Measurements from ENCODE around the gene GCM1. TPM values are rescaled to one million over a fixed set of nuclear protein-coding genes. Genes with fewer than 3 reads are reported as not detected.

Gene GCM1, protein sequence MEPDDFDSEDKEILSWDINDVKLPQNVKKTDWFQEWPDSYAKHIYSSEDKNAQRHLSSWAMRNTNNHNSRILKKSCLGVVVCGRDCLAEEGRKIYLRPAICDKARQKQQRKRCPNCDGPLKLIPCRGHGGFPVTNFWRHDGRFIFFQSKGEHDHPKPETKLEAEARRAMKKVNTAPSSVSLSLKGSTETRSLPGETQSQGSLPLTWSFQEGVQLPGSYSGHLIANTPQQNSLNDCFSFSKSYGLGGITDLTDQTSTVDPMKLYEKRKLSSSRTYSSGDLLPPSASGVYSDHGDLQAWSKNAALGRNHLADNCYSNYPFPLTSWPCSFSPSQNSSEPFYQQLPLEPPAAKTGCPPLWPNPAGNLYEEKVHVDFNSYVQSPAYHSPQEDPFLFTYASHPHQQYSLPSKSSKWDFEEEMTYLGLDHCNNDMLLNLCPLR
- total RNA-seq (0.04 TPM), polyA plus RNA-seq (ENCODE audit: insufficient read depth in 1 of 8, insufficient read length in 8 of 8, low replicate concordance in 1 of 8) (under 1 TPM in 2 of 8 donors, not detected in 6; 0.04 to 0.16 TPM)
- long read RNA-seq, donor 1, result 0 reads
- long read RNA-seq, donor 2, result 0 reads
- long read RNA-seq, donor 3, result 0 reads
- long read RNA-seq, donor 4, result 0 reads
- long read RNA-seq, donor 5, result 0 reads
- long read RNA-seq, donor 6, result 0 reads
- long read RNA-seq, donor 7, result 0 reads
- long read RNA-seq, donor 8, result 0 reads
- long read RNA-seq, donor 9, result 0 reads
- long read RNA-seq, donor 10, result 0 reads
- long read RNA-seq, donor 11, result 0 reads

DNA sequence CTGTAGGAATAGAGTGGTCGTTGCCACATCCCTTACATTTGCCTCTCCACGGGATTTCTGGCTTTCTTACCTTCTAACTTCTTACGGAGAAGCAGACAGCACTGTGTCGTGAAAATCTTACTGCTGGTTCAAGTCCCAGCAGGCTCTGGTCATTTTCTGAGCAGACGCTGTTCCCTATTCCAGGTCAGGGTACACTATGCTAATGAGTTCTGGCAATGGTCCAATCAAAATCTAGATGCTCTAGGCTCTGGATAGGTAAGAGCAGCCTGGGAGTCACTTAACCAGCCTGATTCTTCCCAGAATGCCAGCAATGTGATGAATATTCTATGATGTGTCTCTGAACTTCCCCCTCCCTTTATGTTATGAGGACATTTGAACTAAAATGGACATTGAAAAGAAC is at the start of gene GCM1:
TSS of gene GCM1 (minus strand) at position 158 of the 400 bp plus-strand sequence. CDS start 3,209 bp downstream, outside the sequence.
- H3K27me3 ChIP-seq (ENCODE audit: control insufficient read depth, insufficient read depth, low read length), result no peaks in the 10 kb centered on the region
- H3K36me3 ChIP-seq (ENCODE audit: control insufficient read depth, insufficient read depth, low read length), result no peaks in the 10 kb centered on the region
- H3K9me3 ChIP-seq (replicated peaks; ENCODE audit: control insufficient read depth, low read depth, low read length), result no peaks in the 10 kb centered on the region
- no peak within 1 kb of the TSS for H3K27ac ChIP-seq (ENCODE audit: low read length)
- DNase-seq, result no peak
- H3K4me3 ChIP-seq (ENCODE audit: low read length), result no peak within 1 kb of the TSS
- no peaks in the 10 kb centered on the region for H3K4me1 ChIP-seq (ENCODE audit: control insufficient read depth, insufficient read depth, low read length)
- 71% methylated on average over 4 of the region's 5 CpGs for WGBS (ENCODE audit: insufficient coverage)

- H3K36me3 ChIP-seq (ENCODE audit: control insufficient read depth, insufficient read depth, low read length), result no peaks in the 10 kb centered on the region
Measured at GRCh38 chr6:53197553-53197952, 48.9 kb upstream of the GCM1 start.

GRCh38 chr6:53195048-53195447 is 46.4 kb upstream of the GCM1 start:
- WGBS (ENCODE audit: insufficient coverage), result no CpG with 5 or more reads among the region's 4 CpGs
- Histone ChIP-seq H3K27ac (ENCODE audit: low read length) (no peak overlapping the region), H3K36me3 (ENCODE audit: control insufficient read depth, insufficient read depth, low read length) (no peaks in the 10 kb centered on the region), H3K4me1 (ENCODE audit: control insufficient read depth, insufficient read depth, low read length) (no peaks in the 10 kb centered on the region), H3K27me3 (ENCODE audit: control insufficient read depth, insufficient read depth, low read length) (no peaks in the 10 kb centered on the region), H3K4me3 (ENCODE audit: low read length) (no peak overlapping the region), H3K9me3 (replicated peaks; ENCODE audit: control insufficient read depth, low read depth, low read length) (no peaks in the 10 kb centered on the region)
- no peak for DNase-seq

More at GRCh38 chr6:53197553-53197952, 48.9 kb upstream of the GCM1 start:
- Histone ChIP-seq H3K27me3 (ENCODE audit: control insufficient read depth, insufficient read depth, low read length) (no peaks in the 10 kb centered on the region), H3K4me3 (ENCODE audit: low read length) (no peak overlapping the region), H3K9me3 (replicated peaks; ENCODE audit: control insufficient read depth, low read depth, low read length) (no peaks in the 10 kb centered on the region), H3K4me1 (ENCODE audit: control insufficient read depth, insufficient read depth, low read length) (no peaks in the 10 kb centered on the region), H3K27ac (ENCODE audit: low read length) (no peak overlapping the region)
- DNase-seq, result no peak
- WGBS (ENCODE audit: insufficient coverage), result 88% methylated on average over 2 of the region's 3 CpGs

DNA sequence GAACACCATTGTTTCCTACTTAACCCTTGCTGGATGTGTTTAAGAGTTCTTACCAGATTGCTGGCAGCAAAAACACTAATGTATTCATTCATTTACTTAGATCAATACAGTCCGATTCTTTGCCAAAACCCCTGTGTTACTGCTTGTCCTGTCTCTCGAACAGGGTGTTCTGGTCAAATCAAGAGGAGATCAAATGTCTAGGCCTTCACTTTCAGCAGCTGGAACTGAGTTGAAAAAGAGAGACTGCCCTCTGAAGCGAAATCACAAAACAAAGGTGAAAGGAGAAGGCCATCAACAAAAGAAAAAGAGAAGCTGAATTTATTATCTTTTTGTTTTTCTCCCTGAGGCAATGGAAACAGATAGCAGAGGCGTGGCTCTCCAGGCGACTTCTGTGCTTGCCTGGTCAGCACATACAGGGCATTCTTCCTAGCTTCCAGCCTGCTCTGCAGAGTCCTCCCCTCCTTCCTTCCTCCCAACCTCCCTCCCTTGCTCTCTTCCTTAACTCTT is 44.1 kb upstream of the GCM1 start:
- H3K4me1 ChIP-seq (ENCODE audit: control insufficient read depth, insufficient read depth, low read length), result no peaks in the 10 kb centered on the region
- H3K27me3 ChIP-seq (ENCODE audit: control insufficient read depth, insufficient read depth, low read length), result no peaks in the 10 kb centered on the region
- H3K4me3 ChIP-seq (ENCODE audit: low read length), result no peak overlapping the region
- 53% methylated on average over 3 of the region's 5 CpGs for WGBS (ENCODE audit: insufficient coverage)
- peak; percentile 52 for DNase-seq
- no peaks in the 10 kb centered on the region for H3K9me3 ChIP-seq (replicated peaks; ENCODE audit: control insufficient read depth, low read depth, low read length)
- H3K36me3 ChIP-seq (ENCODE audit: control insufficient read depth, insufficient read depth, low read length), result no peaks in the 10 kb centered on the region
- peak overlapping the region; percentile 24 for H3K27ac ChIP-seq (ENCODE audit: low read length)

GRCh38 chr6:53189554-53189953 is 40.9 kb upstream of the GCM1 start:
- no peak overlapping the region for H3K4me3 ChIP-seq (ENCODE audit: low read length)
- H3K27ac ChIP-seq (ENCODE audit: low read length), result no peak overlapping the region
- no peaks in the 10 kb centered on the region for H3K27me3 ChIP-seq (ENCODE audit: control insufficient read depth, insufficient read depth, low read length)
- no peaks in the 10 kb centered on the region for H3K36me3 ChIP-seq (ENCODE audit: control insufficient read depth, insufficient read depth, low read length)
- no peaks in the 10 kb centered on the region for H3K4me1 ChIP-seq (ENCODE audit: control insufficient read depth, insufficient read depth, low read length)
- H3K9me3 ChIP-seq (replicated peaks; ENCODE audit: control insufficient read depth, low read depth, low read length), result no peaks in the 10 kb centered on the region
- peak; percentile 53 for DNase-seq

DNA sequence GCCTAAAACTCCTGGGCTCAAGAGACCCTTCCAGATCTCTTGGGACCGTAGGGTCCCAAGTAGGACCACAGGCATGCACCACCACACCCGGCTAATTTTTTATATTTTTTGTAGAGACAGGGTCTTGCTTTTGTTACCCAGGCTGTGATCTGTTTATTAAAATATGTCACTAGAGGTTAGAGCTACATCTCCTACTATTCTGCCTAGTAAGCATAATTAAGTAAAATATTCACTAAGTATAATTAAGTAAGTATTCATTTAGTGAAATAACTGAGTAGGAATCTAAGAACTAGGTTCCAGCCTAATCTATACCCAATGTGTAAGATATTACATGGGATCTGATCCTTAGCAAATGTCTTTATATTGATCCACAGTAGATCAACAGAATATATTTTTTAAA is 40.2 kb upstream of the GCM1 start:
- H3K27ac ChIP-seq (ENCODE audit: low read length), result no peak overlapping the region
- no peak overlapping the region for H3K4me3 ChIP-seq (ENCODE audit: low read length)
- H3K4me1 ChIP-seq (ENCODE audit: control insufficient read depth, insufficient read depth, low read length), result no peaks in the 10 kb centered on the region
- no peaks in the 10 kb centered on the region for H3K27me3 ChIP-seq (ENCODE audit: control insufficient read depth, insufficient read depth, low read length)
- H3K36me3 ChIP-seq (ENCODE audit: control insufficient read depth, insufficient read depth, low read length), result no peaks in the 10 kb centered on the region
- no CpG with 5 or more reads among the region's 2 CpGs for WGBS (ENCODE audit: insufficient coverage)
- no peak for DNase-seq
- no peaks in the 10 kb centered on the region for H3K9me3 ChIP-seq (replicated peaks; ENCODE audit: control insufficient read depth, low read depth, low read length)

- Histone ChIP-seq H3K27ac (ENCODE audit: low read length) (no peak overlapping the region), H3K4me1 (ENCODE audit: control insufficient read depth, insufficient read depth, low read length) (peaks cover 3% of the 10 kb centered on the region)
Measured at GRCh38 chr6:53180678-53181077, 32.0 kb upstream of the GCM1 start.

DNA sequence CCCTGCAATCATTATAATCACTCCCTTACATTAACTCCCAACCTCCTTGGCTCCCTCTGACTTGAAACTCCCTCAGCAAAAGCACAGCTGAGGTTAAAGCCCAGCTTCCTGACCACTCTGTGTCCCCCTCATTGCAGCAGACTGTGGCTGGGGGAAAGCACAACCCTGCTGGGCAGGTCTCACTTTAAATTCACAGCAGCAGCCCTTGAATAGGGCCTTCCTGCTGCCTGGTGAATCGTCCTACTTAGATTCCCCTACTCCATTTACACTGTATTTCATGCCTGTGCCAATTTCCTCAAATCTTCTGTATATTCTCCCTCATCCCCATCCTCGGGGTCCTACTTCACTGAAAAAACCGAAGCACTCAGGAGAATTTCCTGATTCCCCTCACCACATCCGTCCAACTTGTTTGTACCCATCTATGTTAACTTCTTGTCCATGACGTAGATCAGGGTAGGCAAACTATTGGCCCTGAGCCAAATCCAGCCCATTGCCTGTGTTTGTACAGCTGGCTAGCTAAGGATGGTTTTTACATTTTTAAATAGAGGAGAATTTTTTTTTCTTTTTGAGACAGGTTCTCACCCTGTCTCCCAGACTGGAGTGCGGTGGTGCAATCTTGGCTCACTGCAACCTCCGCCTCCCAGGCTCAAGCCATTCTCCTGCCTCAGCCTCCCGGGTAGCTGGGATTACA is 31.5 kb upstream of the GCM1 start:
- Histone ChIP-seq H3K4me3 (ENCODE audit: low read length) (no peak overlapping the region), H3K36me3 (ENCODE audit: control insufficient read depth, insufficient read depth, low read length) (no peaks in the 10 kb centered on the region), H3K4me1 (ENCODE audit: control insufficient read depth, insufficient read depth, low read length) (peaks cover 3% of the 10 kb centered on the region), H3K9me3 (replicated peaks; ENCODE audit: control insufficient read depth, low read depth, low read length) (no peaks in the 10 kb centered on the region), H3K27ac (ENCODE audit: low read length) (no peak overlapping the region), H3K27me3 (ENCODE audit: control insufficient read depth, insufficient read depth, low read length) (no peaks in the 10 kb centered on the region)
- DNase-seq, result peak; percentile 35
- WGBS (ENCODE audit: insufficient coverage), result 67% methylated on average over 5 of the region's 8 CpGs

More at GRCh38 chr6:53180678-53181077, 32.0 kb upstream of the GCM1 start:
- H3K27me3 ChIP-seq (ENCODE audit: control insufficient read depth, insufficient read depth, low read length), result no peaks in the 10 kb centered on the region
- no peak for DNase-seq
- H3K36me3 ChIP-seq (ENCODE audit: control insufficient read depth, insufficient read depth, low read length), result no peaks in the 10 kb centered on the region
- 90% methylated on average over 2 of the region's 5 CpGs for WGBS (ENCODE audit: insufficient coverage)
- H3K9me3 ChIP-seq (replicated peaks; ENCODE audit: control insufficient read depth, low read depth, low read length), result no peaks in the 10 kb centered on the region
- H3K4me3 ChIP-seq (ENCODE audit: low read length), result no peak overlapping the region

GRCh38 chr6:53178837-53179432 is 30.3 kb upstream of the GCM1 start:
- no peaks in the 10 kb centered on the region for H3K27me3 ChIP-seq (ENCODE audit: control insufficient read depth, insufficient read depth, low read length)
- WGBS (ENCODE audit: insufficient coverage), result no CpG with 5 or more reads among the region's 1 CpG

More at GRCh38 chr6:53178837-53179432, 30.3 kb upstream of the GCM1 start:
- no peak overlapping the region for H3K4me3 ChIP-seq (ENCODE audit: low read length)
- H3K36me3 ChIP-seq (ENCODE audit: control insufficient read depth, insufficient read depth, low read length), result no peaks in the 10 kb centered on the region
- H3K9me3 ChIP-seq (replicated peaks; ENCODE audit: control insufficient read depth, low read depth, low read length), result no peaks in the 10 kb centered on the region
- no peak overlapping the region for H3K27ac ChIP-seq (ENCODE audit: low read length)
- DNase-seq, result no peak
- H3K4me1 ChIP-seq (ENCODE audit: control insufficient read depth, insufficient read depth, low read length), result peaks cover 3% of the 10 kb centered on the region

All from muscle of leg (tissue), 16 donors.